ENCODE data around the gene E2F1. TPM values are rescaled to one million over a fixed set of nuclear protein-coding genes. Genes with fewer than 3 reads are reported as not detected.

E2F1 gene
- total RNA-seq, 4 donors from 2014 or later: 1.2 to 1.9 (median 1.5) TPM

GRCh38 chr20:33693741-33694638, 7.8 kb upstream of the E2F1 start:
- ATAC-seq (ENCODE audit: low FRiP score) (peak; percentile 38), DNase-seq (ENCODE audit: low spot score) (no peak)
- no peak for TF ChIP-seq CTCF (IDR thresholded peaks at IDR 0.05)

GRCh38 chr20:33693289-33693688, 7.1 kb upstream of the E2F1 start:
- no peak for DNase-seq (ENCODE audit: low spot score)
- no peak for ATAC-seq (ENCODE audit: low FRiP score)
- no peak for TF ChIP-seq CTCF (IDR thresholded peaks at IDR 0.05)

DNA sequence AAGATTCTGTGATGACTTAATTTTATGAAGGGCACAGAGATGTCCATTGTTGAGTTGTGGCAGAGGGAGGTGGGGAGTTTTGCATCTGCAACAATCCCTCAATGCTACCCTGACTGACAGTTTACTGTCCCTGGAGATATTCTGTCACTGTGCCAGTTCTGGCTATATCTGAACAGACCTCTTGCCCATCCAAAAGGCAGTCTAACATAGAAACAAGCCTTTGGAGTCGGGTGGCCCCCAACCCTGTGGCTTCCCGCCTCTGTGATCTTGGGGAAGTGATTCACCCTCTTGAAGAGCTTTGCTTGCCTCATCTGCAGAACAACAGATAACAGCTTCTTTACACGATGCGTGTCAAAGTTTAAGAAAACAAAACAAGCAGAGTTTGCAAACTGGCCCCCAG, 3.8 kb upstream of the E2F1 start:
- ATAC-seq (ENCODE audit: low FRiP score) (no peak), DNase-seq (ENCODE audit: low spot score) (no peak)
- no peak for TF ChIP-seq CTCF (IDR thresholded peaks at IDR 0.05)

DNA sequence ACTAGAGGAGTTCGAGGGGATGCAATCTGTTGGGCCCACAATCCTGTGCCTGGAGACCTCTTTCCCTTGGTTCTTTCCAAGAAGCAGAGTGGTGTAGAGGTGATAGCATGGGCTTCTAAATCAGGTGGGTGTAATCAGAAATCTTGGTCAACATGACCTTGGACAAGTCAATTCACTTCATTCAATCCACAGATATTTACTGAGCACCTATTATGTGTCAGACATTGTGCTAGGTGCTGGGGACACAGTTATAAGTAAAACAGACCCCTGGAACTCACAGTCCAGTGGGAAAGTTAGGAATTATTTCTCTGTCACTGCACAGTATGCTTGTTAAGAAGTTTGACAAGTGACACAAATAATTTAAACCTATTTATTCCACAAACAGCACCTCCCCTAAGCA, 3.3 kb upstream of the E2F1 start:
- TF ChIP-seq CTCF (IDR thresholded peaks at IDR 0.05): no peak
- ATAC-seq (ENCODE audit: low FRiP score): no peak

DNA sequence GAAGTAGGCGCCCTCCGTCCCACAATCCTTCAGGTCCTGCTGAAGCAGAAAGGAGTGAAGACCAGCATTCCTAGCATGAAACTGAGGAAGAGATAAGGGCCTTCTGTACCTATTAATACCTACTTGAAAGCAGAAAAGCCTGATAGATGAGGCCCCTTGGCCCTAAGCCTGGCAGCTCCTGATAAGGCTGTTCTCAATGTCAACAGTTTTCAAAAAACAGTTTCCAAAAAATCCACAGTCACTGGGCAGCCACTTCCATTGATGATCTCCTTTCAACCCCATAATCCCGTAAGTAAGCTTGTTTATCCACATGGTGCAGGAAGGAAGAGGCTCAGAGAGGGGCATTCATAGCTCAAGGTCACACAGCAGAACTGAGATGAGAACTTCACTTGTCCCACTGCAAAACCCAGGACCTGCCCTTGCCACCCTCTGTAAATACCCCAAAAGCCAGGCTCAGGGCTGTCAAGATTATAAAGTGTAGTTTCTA, 2.8 kb upstream of the E2F1 start:
- no peak for DNase-seq (ENCODE audit: low spot score)
- no peak for TF ChIP-seq CTCF (IDR thresholded peaks at IDR 0.05)
- ATAC-seq (ENCODE audit: low FRiP score): no peak

More for the DNA sequence above, 3.3 kb upstream of the E2F1 start:
- DNase-seq (ENCODE audit: low spot score): no peak

- DNase-seq (ENCODE audit: low spot score): no peak
- ATAC-seq (ENCODE audit: low FRiP score): no peak
- no peak for TF ChIP-seq CTCF (IDR thresholded peaks at IDR 0.05)
Observed at GRCh38 chr20:33687993-33688937, 2.1 kb upstream of the E2F1 start.
